ENCODE results near the gene FHIT.

Gene FHIT

DNA sequence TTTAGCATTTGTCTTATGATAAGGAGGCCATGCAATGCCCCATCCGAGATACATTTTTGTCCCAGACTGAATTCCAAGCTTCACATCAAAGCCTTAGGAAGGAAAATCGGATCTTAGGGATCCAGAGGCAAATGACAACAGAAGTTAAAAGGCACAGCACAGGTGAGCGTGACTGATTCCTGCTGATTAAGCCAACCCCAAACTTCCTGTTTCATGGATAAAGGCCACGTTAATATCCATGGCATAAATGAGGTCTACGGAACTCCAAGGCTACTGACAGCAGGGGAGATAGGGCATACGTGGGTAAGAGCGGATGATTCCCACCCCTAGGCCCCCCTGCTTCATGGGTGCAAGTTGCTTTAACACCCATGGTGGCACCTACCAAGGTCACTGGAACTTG, 471.6 kb downstream of the FHIT start:
- DNase-seq (ENCODE audit: low read depth in 1 of 2, low spot score in 1 of 2): no peak

DNA sequence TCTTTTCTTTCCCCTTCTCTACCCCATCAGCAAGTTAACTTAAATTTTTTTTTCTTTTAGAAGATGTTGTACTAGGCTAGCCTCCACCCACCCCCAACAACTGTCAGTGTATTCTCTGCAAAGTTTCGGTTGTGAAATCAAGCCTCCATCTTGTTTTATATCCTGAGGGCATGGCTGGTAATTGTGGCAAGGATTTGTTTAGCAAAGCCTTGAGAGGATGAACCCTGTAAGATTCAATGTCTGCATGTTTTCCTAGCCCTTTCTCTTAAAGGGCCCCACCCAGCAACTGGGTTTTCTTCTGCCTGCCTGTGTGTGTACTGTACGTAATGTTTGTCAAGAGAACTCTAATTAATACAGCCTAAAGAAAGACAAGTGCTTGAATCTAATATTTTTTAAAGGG, 475.3 kb downstream of the FHIT start:
- DNase-seq (ENCODE audit: low read depth in 1 of 2, low spot score in 1 of 2): no peak

DNA sequence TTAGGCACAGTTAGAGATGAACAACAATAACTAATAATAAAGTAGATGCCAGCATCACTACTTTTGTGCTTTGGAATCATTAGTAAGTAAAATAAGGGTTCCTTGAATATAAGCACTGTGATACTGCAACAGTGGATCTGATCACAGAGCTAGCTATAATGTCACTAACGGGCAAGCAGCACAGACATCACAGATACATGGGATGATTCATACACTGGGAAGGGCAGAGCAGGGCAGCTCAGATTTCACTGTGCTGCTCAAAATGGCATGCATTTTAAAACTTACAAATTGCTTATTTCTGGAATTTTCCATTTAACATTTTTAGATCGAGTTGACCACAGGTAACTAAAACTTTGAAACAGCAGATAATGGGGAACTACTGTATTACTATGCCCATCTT, 476.6 kb downstream of the FHIT start:
- DNase-seq (ENCODE audit: low read depth in 1 of 2, low spot score in 1 of 2): no peak

DNA sequence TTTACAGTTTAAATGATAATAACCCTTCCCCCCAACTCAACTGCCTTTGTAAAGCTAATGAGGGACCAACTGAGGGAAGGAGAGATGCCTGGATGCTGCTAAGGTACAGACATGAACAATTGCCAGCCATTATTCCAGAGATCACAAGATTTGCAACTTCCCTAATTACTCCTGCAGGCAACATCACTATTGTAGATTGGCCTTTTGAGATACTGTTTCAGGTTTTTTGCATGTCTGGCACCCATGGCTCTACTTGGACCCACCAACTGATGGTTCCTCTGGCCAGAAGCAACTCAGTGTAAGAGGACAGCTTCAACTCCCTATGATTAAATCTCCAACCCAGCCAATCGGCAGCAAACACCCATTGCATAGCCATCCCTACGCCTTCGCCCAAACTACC, 478.7 kb downstream of the FHIT start:
- no peak for DNase-seq (ENCODE audit: low read depth in 1 of 2, low spot score in 1 of 2)

DNA sequence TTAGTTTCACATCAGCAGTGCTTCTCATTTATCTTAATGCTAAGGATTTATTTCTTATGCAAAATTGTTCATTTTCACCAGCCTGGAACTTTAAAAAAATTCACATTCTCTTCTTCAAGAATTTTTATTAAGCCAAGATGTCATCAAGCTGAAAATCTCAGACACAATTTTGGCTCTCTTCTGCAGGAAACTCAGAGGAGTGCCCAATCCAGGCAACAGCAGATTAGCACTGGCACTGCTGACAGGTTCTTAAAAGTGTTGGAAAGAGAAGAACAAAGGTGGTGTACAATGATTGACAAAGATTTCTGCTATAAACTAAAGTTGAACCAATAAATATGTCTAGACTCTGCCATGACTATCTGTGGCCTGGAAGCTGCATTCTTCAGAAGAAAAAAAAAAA, 479.5 kb downstream of the FHIT start:
- no peak for DNase-seq (ENCODE audit: low read depth in 1 of 2, low spot score in 1 of 2)

DNA sequence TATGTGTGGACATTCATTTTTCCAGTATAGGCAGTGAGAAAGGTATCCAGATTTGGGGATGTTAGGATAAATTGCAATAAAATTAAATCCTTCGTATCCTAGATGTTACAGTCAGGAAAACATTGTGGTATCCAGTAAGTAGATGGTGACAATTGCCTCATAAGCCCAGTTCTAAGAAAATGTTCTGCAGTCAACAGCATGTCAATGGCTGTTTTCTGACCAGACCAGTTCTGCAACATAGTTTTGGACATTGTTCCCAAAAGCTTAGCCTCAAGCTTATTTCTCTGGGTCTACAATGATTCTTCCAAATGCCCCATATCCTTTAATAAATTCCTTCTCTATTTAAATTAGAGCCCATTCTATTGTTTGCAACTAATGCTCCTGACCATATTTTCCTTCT, 480.7 kb downstream of the FHIT start:
- no peak for DNase-seq (ENCODE audit: low read depth in 1 of 2, low spot score in 1 of 2)

DNA sequence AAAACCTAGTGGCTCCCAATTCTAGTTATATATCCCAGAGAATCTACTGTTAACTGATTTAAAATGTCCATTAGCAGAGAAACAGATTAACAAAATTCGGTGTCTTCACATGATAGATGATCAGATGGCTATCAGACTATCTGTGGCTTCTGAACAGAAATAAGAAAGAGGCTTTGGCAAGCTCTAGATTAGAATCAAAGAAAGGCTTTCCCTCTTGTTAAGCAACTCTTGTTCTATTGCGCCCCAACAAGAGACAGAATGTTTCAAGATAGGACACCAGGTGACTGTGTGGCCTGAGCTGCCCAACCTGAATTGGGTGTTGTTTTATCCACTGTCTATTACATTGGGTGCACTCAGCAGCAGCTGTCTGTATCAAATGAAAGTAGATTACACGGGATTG, 483.7 kb downstream of the FHIT start:
- no peak for DNase-seq (ENCODE audit: low read depth in 1 of 2, low spot score in 1 of 2)

DNA sequence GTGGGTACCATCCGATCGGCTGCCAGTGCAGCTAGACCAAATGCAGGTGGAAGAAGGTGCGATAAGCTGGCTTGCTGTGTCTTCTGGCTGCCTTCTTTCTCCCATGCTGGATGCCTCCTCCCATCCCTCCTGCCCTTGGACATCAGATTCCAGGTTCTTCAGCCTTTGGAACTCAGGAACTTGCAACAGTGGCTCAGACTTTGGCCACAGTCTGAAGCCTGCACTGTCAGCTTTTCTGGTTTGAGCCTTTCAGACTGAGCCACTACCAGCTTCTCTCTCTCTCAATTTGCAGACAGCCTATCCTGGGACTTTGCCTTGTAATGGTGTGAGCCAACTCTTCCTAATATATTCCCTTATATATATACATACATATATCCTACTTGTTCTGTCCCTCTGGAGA, 485.5 kb downstream of the FHIT start:
- no peak for DNase-seq (ENCODE audit: low read depth in 1 of 2, low spot score in 1 of 2)

DNA sequence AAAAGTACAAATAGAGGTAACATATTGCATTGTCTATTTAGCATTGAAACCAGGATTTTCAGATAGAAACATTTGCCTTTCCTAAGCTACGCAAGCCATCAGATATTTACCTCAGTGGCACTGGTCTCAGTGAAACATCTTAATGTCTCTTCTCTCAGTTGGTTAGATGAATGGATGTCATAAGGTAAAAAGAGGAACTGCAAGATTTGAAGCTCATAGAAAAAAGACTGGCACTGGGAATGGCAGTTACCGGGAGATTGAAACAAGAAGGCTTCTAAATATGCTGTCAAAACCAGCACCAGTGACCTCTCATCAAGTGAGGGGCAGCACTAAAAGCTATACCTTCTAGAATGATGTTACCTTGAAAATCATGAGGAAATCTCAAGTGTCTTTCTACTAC, 486.4 kb downstream of the FHIT start:
- DNase-seq (ENCODE audit: low read depth in 1 of 2, low spot score in 1 of 2): no peak

DNA sequence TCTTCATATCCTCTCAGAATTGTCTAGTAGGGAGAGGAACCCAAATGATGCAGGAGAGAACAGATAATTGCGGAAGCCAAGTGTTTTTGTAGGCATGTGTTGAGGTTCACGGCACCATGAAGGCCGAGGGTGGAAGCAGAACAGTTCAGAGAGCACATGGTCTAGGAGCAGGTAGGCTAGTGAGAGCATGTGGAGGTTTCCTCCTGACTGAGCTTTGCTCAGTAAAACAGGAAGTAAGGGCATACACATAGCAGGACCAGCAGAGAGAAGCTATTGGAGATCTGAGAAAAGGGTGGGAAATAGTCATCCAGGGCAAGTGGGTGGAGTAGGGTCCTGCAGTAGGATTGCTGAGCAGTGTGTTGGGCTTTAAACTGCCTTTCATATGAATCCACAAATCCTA, 491.1 kb downstream of the FHIT start:
- DNase-seq (ENCODE audit: low read depth in 1 of 2, low spot score in 1 of 2): no peak

DNA sequence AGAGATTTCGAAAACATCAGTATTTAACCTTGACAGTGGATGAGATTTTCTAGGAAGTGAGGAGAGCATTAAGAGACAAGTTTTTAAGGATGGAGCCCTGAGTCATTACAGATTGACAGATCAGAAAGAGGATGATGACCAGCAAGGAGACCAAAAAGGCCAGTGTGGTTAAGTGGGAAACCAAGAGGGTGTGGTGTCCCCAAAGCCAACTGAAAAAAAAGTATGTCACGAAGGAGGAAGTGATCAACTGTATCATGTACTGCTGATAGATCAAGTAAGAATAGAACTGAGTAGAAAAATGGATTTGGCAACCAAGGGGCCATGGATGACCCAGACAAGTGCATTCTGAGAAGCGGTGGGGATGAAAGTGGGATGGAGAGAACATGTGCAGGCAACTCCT, 491.8 kb downstream of the FHIT start:
- DNase-seq (ENCODE audit: low read depth in 1 of 2, low spot score in 1 of 2): no peak

DNA sequence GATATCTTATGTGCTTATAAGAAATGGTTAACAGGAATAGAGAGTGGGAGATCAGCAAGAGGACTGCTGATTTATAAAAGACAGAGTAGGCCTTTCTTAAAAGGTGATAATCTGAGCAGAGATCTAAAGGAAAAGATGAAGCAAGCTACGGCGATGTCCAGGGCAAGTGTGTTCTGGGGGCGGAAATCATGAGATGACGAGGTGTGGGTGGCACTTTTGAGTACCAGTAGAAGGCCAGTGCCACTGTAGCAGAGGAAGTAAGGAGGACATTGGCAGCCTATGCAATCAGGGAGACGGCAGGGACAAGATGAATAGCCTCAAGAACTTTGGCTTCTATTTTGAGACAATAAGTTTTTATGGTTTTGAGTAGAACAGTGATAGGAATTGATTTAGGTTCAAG, 492.4 kb downstream of the FHIT start:
- DNase-seq (ENCODE audit: low read depth in 1 of 2, low spot score in 1 of 2): no peak

DNA sequence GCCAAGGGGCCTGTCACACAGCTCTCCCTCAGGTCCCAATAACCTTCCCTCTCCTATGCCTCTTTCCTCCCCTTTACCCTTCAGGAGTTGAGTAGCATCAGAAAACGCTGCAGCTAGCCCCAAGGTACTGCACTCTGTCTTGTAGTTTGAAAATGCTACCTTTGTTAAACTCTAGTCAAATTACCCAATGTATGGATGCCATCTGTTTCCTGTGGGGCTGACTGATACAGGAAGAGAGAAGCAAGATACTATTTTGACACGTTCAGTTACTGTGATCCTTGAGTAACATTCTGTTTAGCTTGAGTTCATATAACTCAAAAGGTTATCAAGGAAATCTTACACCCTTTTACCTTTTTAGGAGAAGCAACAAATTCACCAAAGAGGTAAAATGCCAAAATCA, 493.1 kb downstream of the FHIT start:
- no peak for DNase-seq (ENCODE audit: low read depth in 1 of 2, low spot score in 1 of 2)

DNA sequence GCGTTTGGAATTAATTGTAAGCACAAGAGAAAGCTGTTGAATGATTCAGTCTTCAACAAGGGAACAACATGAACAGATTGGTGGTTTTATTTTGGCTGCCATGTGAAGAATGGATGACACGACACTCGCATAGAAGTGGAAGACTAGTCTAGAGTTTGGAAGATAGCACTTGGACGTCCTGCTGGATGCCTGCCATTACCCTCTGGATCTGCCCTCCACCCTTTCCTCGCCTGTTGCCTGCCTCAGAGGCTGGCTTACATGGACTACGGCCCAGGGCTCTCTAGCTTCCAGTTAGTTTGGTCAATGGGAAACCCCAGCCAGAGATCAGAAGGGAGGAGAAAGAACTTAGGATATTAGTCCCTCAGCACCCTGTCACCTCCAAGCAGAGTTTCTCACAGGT, 493.5 kb downstream of the FHIT start:
- DNase-seq (ENCODE audit: low read depth in 1 of 2, low spot score in 1 of 2): no peak

DNA sequence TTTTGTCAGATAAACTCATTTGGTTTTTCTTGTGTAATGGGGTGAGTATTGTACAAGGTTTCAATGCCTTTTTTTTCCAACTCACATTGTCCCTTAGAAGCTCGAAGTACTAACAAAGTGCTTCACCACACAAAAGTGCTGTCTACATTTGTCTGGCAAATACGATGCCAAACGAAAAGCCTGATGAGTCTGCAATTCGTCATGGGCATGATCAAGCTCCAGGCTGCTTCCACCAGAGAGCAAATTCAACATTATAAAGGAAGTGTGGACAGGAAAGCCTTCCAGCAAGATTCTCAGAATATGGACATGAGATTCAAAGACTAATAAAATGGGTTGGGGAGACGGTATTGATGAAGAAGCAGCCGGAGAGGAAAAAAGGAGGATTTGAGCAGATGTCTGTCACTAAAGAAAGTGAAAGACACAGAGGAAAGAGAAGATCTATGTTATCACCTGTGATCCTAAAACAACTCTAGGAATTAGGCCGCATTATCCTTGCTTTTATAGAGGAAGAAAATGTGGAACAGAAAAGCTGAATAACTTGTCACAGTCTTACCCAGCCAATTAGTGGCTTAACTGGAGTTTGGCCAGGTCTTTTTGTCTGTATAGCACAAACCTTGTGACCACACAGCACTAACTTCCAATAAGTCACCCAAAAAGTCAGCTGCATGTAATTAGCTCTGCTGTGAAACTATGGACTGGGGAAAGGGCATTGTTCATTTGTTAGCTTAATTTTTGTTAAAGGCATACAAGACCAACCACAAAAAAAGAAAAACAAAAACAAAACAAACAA, 494.8 kb downstream of the FHIT start:
- no peak for DNase-seq (ENCODE audit: low read depth in 1 of 2, low spot score in 1 of 2)

DNA sequence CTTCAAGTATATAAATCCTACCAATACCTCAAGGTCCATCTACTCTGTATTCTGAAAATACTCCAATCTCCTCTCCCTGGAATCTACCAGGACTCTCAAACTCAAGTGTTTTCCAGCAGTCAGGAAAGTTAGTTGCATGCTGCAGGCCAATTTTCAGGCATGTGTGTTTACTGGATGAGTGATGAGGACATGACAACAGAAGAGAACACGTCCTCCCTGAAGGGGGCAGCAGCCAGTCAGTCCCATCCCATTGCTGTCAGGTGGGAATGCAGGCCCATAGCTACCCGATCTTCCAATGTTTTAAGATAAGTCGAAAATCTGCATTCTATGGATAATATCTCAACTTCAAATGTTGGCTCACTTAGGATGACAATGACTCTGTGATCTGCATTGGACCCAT, 496.2 kb downstream of the FHIT start:
- no peak for DNase-seq (ENCODE audit: low read depth in 1 of 2, low spot score in 1 of 2)

DNA sequence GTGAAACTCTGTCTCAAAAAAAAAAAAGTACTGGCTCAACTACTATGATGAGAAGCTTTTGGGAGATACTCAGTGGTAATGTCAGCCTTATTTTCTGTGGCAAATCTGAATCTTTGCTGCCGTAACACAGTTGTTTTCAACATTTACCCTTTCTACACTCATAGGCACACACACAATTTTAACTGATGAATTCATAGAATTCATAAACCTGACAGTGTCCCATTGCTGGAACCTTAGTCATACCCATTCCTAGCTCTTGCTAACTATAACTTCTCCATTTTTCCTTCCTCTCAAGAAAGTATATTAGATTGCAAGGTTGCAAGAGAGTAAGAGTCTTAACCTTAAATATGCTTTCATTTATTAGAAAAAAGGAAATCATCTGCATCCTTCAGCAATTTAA, 496.6 kb downstream of the FHIT start:
- DNase-seq (ENCODE audit: low read depth in 1 of 2, low spot score in 1 of 2): no peak

DNA sequence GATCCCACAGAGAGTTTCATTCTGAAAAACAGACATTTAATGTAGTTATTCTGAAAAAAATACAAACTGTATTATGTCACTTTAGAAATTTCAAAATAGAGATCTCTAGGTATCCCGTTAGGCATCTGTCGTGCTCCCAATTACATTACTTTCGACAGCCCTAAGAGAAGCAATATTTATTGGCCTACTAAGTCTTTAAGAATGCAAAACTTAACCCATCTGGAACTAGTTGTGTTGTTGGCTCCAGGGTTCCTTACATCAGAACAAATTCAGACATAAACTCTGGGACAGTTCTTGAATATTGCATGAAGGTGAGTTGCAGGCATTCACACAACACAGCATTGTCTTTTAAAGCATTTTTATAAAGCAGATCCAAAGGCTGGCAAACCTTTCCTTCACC, 498.4 kb downstream of the FHIT start:
- DNase-seq (ENCODE audit: low read depth in 1 of 2, low spot score in 1 of 2): no peak

DNA sequence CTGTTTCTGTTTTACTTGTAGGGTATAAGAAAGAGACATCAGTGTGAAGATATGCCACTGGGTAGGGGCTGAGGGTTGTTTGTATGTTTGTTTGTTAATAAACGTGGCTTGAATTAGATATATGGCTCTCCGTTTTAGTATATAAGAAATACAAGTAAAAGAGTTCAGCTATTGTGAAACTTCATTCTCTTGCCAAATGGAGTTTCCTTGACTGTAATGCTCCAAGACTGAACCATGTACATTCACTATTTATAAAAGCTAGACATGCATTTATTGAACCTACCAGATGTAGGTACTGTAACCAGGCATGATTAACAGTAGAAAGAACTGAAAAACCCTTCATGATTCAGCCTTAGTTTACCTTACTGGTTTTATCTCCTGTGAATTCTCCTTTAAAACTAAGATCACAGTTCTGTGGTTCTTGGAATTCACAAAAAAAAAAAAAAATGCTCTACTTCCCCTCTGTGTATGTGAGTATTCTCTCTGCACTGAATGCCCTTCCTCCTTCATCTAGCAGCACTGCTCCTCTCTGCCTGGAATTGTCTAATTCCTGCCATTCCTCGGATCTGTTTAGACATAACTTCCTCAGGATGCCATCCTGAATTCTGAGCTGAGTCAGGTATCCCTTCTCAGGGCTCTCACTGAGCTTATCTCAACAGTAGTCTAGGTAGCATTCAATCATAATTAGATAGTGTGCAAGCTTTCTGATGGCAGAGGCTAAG, 504.4 kb downstream of the FHIT start:
- DNase-seq (ENCODE audit: low read depth in 1 of 2, low spot score in 1 of 2): no peak

DNA sequence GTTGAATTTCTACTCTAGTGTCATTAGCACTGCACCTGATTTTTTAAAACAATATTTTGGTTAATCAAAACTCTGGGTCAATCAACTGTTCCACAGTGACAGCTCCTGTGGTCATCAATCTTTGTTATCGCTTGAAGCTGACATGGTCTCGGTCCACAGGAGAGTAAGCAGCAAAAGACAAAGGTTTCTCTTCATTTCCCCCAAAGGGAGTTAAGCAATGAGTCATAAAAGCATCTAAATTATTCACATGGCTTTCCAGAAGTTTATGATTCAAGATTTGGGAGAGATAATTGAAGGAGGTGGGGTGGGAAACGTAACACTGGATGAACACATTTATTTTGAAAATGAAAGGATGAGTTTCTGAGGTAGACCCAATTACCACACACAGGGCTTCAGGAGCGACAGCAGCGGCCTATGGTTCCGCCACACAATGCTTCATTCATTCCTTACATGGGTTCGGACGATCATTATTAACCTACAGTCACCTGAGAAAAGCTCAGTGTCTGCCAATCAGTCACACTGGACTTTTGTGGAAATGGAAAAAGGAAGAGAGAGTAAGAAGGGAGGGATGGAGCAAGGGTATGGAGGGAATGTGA, 505.1 kb downstream of the FHIT start:
- DNase-seq (ENCODE audit: low read depth in 1 of 2, low spot score in 1 of 2): no peak

DNA sequence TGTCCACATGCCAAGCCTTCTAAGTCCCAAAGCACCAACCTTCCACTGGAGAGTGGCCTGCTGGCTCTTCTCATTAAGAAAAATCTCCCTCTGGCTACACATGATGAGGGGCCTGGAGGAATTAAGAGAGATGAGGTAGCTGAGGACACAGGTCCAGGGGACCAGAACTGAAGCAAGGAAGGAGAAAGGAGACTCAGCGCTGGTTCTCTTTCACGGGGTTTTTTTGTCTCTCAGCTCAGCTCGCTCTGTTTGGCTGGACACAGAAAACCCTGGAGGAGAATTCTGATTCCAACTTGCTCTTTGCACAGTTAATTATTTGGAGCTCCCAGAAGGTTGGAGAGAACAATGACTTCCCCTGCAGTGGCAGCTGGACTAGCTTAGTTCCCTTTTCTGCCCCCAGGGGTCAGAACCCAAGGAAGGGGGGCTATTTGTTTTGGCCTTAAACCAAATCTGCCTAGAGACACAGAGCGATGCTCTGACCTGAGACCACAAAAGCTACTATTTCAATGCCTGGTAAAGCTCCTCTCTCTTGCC, 507.6 kb downstream of the FHIT start:
- DNase-seq (ENCODE audit: low read depth in 1 of 2, low spot score in 1 of 2): no peak

DNA sequence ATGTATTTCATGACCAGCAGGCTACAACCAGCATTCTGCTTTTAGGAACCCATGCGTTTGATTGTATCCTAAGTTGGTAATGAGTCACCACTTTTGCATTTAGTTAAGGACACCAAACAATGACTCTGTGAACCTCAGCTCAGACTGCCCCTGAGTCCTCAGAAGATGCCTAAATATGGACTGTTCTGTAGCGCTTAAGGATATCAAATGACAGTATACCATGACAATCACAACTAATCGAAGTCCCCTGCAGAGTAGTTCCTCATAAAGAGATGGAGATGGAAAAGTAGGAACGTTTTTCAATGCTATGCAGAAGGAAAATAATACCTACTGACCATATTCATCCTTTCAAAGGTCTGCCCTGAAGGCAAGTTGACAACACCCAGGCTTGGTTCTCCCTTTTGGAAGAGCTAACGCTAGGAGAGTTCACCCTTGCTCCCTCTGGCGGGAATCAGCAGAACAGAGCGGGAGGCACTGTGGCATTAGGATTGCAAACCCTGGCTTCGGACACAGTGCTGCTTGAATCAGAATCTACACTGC, 508.6 kb downstream of the FHIT start:
- no peak for DNase-seq (ENCODE audit: low read depth in 1 of 2, low spot score in 1 of 2)

All from activated T-helper 1 cell treated with anti-CD3 and anti-CD28 coated beads, Interleukin-2, amount 50 U/mL, for 16 hours (primary cell).